K562 (cell line): ENCODE measurements around the gene CXCR5. TPM values are rescaled to one million over a fixed set of nuclear protein-coding genes. Genes with fewer than 3 reads are reported as not detected.

Experiments
- ATAC-seq: fragments of 200-7000 bp; cut with Tn5 transposase; 3 replicates; pipeline ENCODE4 v1.9.1; 2020; ENCODE audit warnings: moderate library complexity
- BruUV-seq: library from RNA; stranded (reverse); fragments of 400-500 nt; replicated peaks from 2 replicates; lab custom pipeline; 2021; lab: Mats Ljungman, UMichigan
- CTCF ChIA-PET: fragments of 300-600 bp; formaldehyde crosslinking; extraction: SDS; loops from one replicate; lab custom pipeline; 2021; ENCODE audit warnings: low intra/inter-chr PET ratio; lab: Yijun Ruan, JAX
- POLR2A ChIA-PET: fragments of 300-600, 350-650 bp; sonication (Branson Sonifier 250); formaldehyde crosslinking; extraction: SDS; loops from one replicate; lab custom pipeline; 2021; ENCODE audit warnings: antibody characterized with exemption, inconsistent platforms; lab: Yijun Ruan, JAX
- DNase-seq, 4 experiments: peaks; one replicate each; pipeline versions ENCODE4 v3.0.0 to v3.0.0-alpha.2; 2011 to 2018; ENCODE audit warnings: low spot score in 3 of 4, mixed read lengths in 3 of 4; ENCODE audit errors: extremely low read depth in 1 of 4
- FAIRE-seq: peaks from 2 replicates; lab custom pipeline; 2011; peaks lifted over from hg19 to GRCh38; lab: Jason Lieb, UNC
- H2AFZ ChIP-seq: 2 replicates; pipeline ENCODE4 v1.6.0; 2011; ENCODE audit warnings: low read depth, low read length, control low read depth, inconsistent platforms
- H3K27ac ChIP-seq: fragments of 200-600 bp; 3 replicates; pipeline ENCODE4 v1.8.0; 2011; ENCODE audit warnings: low read depth, mild to moderate bottlenecking, control low read depth, inconsistent platforms, low read length, moderate library complexity, mixed read lengths; ENCODE audit errors: extremely low read depth
- H3K27me3 ChIP-seq, 2 experiments: fragments of 300-600 bp in 1 of 2; 2 replicates in 1 of 2; 3 replicates in 1 of 2; pipeline versions ENCODE4 v1.6.0 to v1.8.0; 2011; ENCODE audit warnings: inconsistent platforms in 2 of 2, low read length in 2 of 2, mild to moderate bottlenecking in 1 of 2, mixed read lengths in 1 of 2, moderate library complexity in 1 of 2; ENCODE audit not compliant: control insufficient read depth in 2 of 2, insufficient read depth in 2 of 2
- H3K36me3 ChIP-seq: fragments of 300-600 bp; 3 replicates; pipeline ENCODE4 v1.8.0; 2011; ENCODE audit warnings: mild to moderate bottlenecking, low read length, inconsistent platforms; ENCODE audit not compliant: control insufficient read depth, insufficient read depth
- H3K4me1 ChIP-seq, 2 experiments: fragments of 200-600 bp in 1 of 2; replicated peaks in 1 of 2; 2 replicates in 1 of 2; 3 replicates in 1 of 2; pipeline versions ENCODE4 v1.5.1 to v1.8.0; 2011; ENCODE audit warnings: inconsistent platforms in 2 of 2, low read length in 2 of 2, mild to moderate bottlenecking in 1 of 2, mixed read lengths in 1 of 2, moderate library complexity in 1 of 2; ENCODE audit not compliant: control insufficient read depth in 2 of 2, insufficient read depth in 2 of 2
- H3K4me2 ChIP-seq: 2 replicates; pipeline ENCODE4 v1.6.1; 2011; ENCODE audit warnings: low read length, control low read depth, inconsistent platforms, mixed read lengths; ENCODE audit not compliant: insufficient read depth
- H3K4me3 ChIP-seq: fragments of 200-600 bp; sonication (generic), shearing (Covaris generic); 2 replicates; pipeline ENCODE4 v1.5.1; 2016; ENCODE audit warnings: control low read depth, inconsistent platforms
- H3K79me2 ChIP-seq: fragments of 200-600 bp; 3 replicates; pipeline ENCODE4 v1.8.0; 2011; ENCODE audit warnings: low read length, inconsistent platforms; ENCODE audit not compliant: control insufficient read depth, insufficient read depth
- H3K9ac ChIP-seq, 2 experiments: 2 replicates each; pipeline versions ENCODE4 v1.6.0 to v1.6.1; 2011; ENCODE audit warnings: low read depth in 2 of 2, low read length in 2 of 2, control low read depth in 1 of 2, inconsistent platforms in 1 of 2, mild to moderate bottlenecking in 1 of 2, mixed read lengths in 1 of 2; ENCODE audit not compliant: insufficient read depth in 1 of 2
- H3K9me1 ChIP-seq: one replicate; pipeline ENCODE4 v1.6.0; 2011; ENCODE audit warnings: inconsistent platforms, mild to moderate bottlenecking, low read length, moderate library complexity; ENCODE audit not compliant: control insufficient read depth, insufficient read depth
- H3K9me3 ChIP-seq: replicated peaks from 2 replicates; pipeline ENCODE4 v1.5.1; 2011; ENCODE audit warnings: low read depth, low read length, inconsistent platforms; ENCODE audit not compliant: control insufficient read depth, insufficient read depth
- H4K20me1 ChIP-seq: replicated peaks from 2 replicates; pipeline ENCODE4 v1.6.1; 2011; ENCODE audit warnings: low read length, inconsistent platforms, mixed read lengths; ENCODE audit not compliant: control insufficient read depth, insufficient read depth
- CBX1 ChIP-seq: sonication (generic); IDR thresholded peaks from 2 replicates; pipeline ENCODE4 v1.6.1; 2016; ENCODE audit warnings: antibody characterized with exemption, low read depth, mild to moderate bottlenecking
- COPS2 ChIP-seq: fragments of 450-650 bp; conservative IDR thresholded peaks from 2 replicates; pipeline ENCODE4 v1.6.1; 2016; ENCODE audit warnings: mild to moderate bottlenecking, moderate library complexity
- KAT2B ChIP-seq: IDR thresholded peaks from one replicate; pipeline ENCODE4 v1.6.1; 2012; ENCODE audit warnings: low read depth, mild to moderate bottlenecking, control low read depth, inconsistent platforms, low read length, moderate library complexity
- MGA ChIP-seq: fragments of 450-650 bp; IDR thresholded peaks from 2 replicates; pipeline ENCODE4 v1.6.1; 2016; ENCODE audit warnings: mild to moderate bottlenecking, moderate library complexity
- NR2F6 ChIP-seq: fragments of 450-650 bp; formaldehyde crosslinking; IDR thresholded peaks from 2 replicates; pipeline ENCODE4 v1.4.0; 2020; ENCODE audit warnings: mild to moderate bottlenecking
- POLR2B ChIP-seq: fragments of 450-650 bp; IDR thresholded peaks from 2 replicates; pipeline ENCODE4 v1.6.1; 2018; ENCODE audit warnings: low read depth; ENCODE audit not compliant: partially characterized antibody
- STAT5A ChIP-seq: IDR thresholded peaks from 2 replicates; pipeline ENCODE4 v1.6.1; 2012; ENCODE audit warnings: low read length, inconsistent platforms, borderline replicate concordance
- TCF15 ChIP-seq: fragments of 250-450 bp; sonication (Bioruptor Pico); IDR thresholded peaks from 2 replicates; pipeline ENCODE4 v1.8.0; 2022; ENCODE audit warnings: moderate library complexity, mild to moderate bottlenecking, inconsistent platforms
- WGBS: fragments of 100-300 bp; shearing (Covaris generic); methylation state at CpG from one replicate; pipeline ENCODE4 v1.1.6; 2016; ENCODE audit warnings: low coverage, mixed read lengths; ENCODE audit not compliant: insufficient coverage; ENCODE audit errors: missing lambda C conversion rate; 5-methylcytosine and 5-hydroxymethylcytosine counted together
- in situ Hi-C: fragments of 300-500 bp; cut with MboI; formaldehyde crosslinking; loops from 4 replicates; pipeline ENCODE4 v1.15.0; 2018; ENCODE audit warnings: inconsistent platforms, mixed read lengths
- intact Hi-C: fragments of 100-400 bp; cut with micrococcal nuclease; formaldehyde crosslinking; loops from 2 replicates; pipeline ENCODE4 v1.14.2; 2022
- polyA plus RNA-seq, 8 experiments: library from polyadenylated mRNA; depleted of rRNA in 4 of 8; stranded (reverse) in 5 of 8; unstranded in 3 of 8; fragments of >200 nt; fragmentation: Nextera tagmentation in 2 of 8; fragmentation: Illumina TruSeq in 1 of 8; extraction: Ambion mirVana in 2 of 8; extraction: Trizol in 1 of 8; gene quantifications; 2 replicates each; pipeline versions ENCODE4 v1.2.1 to v1.2.3, GENCODE V29; 2011 to 2014; ENCODE audit warnings: inconsistent platforms in 1 of 8, missing spikeins in 1 of 8
- total RNA-seq, 7 experiments: library from RNA; depleted of rRNA in 6 of 7; stranded (reverse); fragments of >200 nt in 6 of 7; fragmentation: Illumina TruSeq in 2 of 7; extraction: Trizol in 2 of 7; gene quantifications; 2 replicates each; pipeline versions ENCODE4 v1.2.1 to v1.2.3, GENCODE V29; 2011 to 2021; ENCODE audit warnings: low replicate concordance in 1 of 7

Gene CXCR5
- total and polyA plus RNA-seq, 9 of the 15 experiments (the other 6 are each of a cell fraction or from before 2014, with no cell fraction given): 0.03 to 0.06 TPM; not detected in 7

GRCh38 chr11:118837868-118838267 is 45.8 kb upstream of the CXCR5 start:
- H3K36me3 ChIP-seq: no peaks in the 10 kb centered on the region
- H3K27ac ChIP-seq: no peak overlapping the region
- no peak for TF ChIP-seq CBX1
- TF ChIP-seq TCF15: no peak
- TF ChIP-seq POLR2B: no peak
- no peak for TF ChIP-seq COPS2
- TF ChIP-seq KAT2B: no peak
- TF ChIP-seq STAT5A: no peak
- no peak for TF ChIP-seq MGA
- TF ChIP-seq NR2F6: no peak
- TF ChIP-seq, all 486 proteins: peak for 0
- DNase-seq (no peak), ATAC-seq (no peak), FAIRE-seq (no peak)
- H3K4me1 ChIP-seq: no peaks in the 10 kb centered on the region; a peak in 3 of 5 replicates
- intact Hi-C loops: no loop called here
- H4K20me1 ChIP-seq: no peaks in the 10 kb centered on the region
- H3K9ac ChIP-seq: no peak overlapping the region
- H3K4me2 ChIP-seq: no peak overlapping the region
- no peaks in the 10 kb centered on the region for H3K79me2 ChIP-seq
- no peak overlapping the region for H3K4me3 ChIP-seq
- 22% methylated on average over 8 of the region's 8 CpGs for WGBS
- H3K9me1 ChIP-seq: no peaks in the 10 kb centered on the region
- CTCF ChIA-PET: no interaction called here
- no peaks in the 10 kb centered on the region for H3K9me3 ChIP-seq
- no peak overlapping the region for H2AFZ ChIP-seq
- POLR2A ChIA-PET: interaction anchor here (1.1 kb wide), 1 partner anchor 50 kb away, joined by 4 read pairs; no protein-coding TSS in a partner anchor
- in situ Hi-C loops: no loop called here
- H3K27me3 ChIP-seq: no peaks in the 10 kb centered on the region
- no TSS peak for BruUV-seq
